SK-N-SH treated with all-trans-retinoic acid at 6 μM for 48 hours (cell line): Measurements from ENCODE around the gene STPG3.
"Not testable (repeated sequence)": the region's sequence is repeated elsewhere in the genome, so short reads cannot be mapped to it uniquely, and the experiment has no call there.

Experiments
- ATAC-seq: fragments of 200-7000 bp; cut with Tn5 transposase; 3 replicates; pipeline ENCODE4 v1.9.1; 2020; ENCODE audit warnings: mild to moderate bottlenecking, moderate library complexity
- BACH2 ChIP-seq: fragments of 250-450 bp; sonication (Bioruptor Pico); IDR thresholded peaks from 2 replicates; pipeline ENCODE4 v1.9.0; 2021; ENCODE audit warnings: mild to moderate bottlenecking, borderline replicate concordance
- CSDC2 ChIP-seq: fragments of 250-450 bp; sonication (Bioruptor Pico); IDR thresholded peaks from 2 replicates; pipeline ENCODE4 v1.5.0; 2020; ENCODE audit warnings: mild to moderate bottlenecking, moderate library complexity
- ESRRG ChIP-seq: fragments of 250-450 bp; sonication (Bioruptor Pico); IDR thresholded peaks from 2 replicates; pipeline ENCODE4 v1.6.1; 2021; ENCODE audit warnings: mild to moderate bottlenecking
- GLIS3 ChIP-seq: fragments of 250-450 bp; sonication (Bioruptor Pico); IDR thresholded peaks from 2 replicates; pipeline ENCODE4 v1.5.0; 2020; ENCODE audit warnings: mild to moderate bottlenecking, moderate library complexity
- ISL1 ChIP-seq: fragments of 250-450 bp; sonication (Bioruptor Pico); IDR thresholded peaks from 2 replicates; pipeline ENCODE4 v2.1.2; 2022; ENCODE audit warnings: mild to moderate bottlenecking, moderate library complexity
- RARB ChIP-seq: fragments of 250-450 bp; sonication (Bioruptor Pico); IDR thresholded peaks from 2 replicates; pipeline ENCODE4 v1.8.0; 2021; ENCODE audit warnings: mild to moderate bottlenecking, moderate library complexity
- SNAI2 ChIP-seq: fragments of 250-450 bp; sonication (Bioruptor Pico); IDR thresholded peaks from 2 replicates; pipeline ENCODE4 v1.5.0; 2020; ENCODE audit warnings: mild to moderate bottlenecking, moderate library complexity
- TCF4 ChIP-seq: fragments of 250-450 bp; sonication (Bioruptor Pico); IDR thresholded peaks from 2 replicates; pipeline ENCODE4 v1.8.0; 2021; ENCODE audit warnings: mild to moderate bottlenecking, moderate library complexity, borderline replicate concordance
- TOX ChIP-seq: fragments of 250-450 bp; sonication (Bioruptor Pico); IDR thresholded peaks from 2 replicates; pipeline ENCODE4 v1.8.0; 2021; ENCODE audit warnings: mild to moderate bottlenecking, moderate library complexity, borderline replicate concordance
- ZC3H10 ChIP-seq: fragments of 250-450 bp; sonication (Bioruptor Pico); IDR thresholded peaks from 2 replicates; pipeline ENCODE4 v1.5.1; 2021; ENCODE audit warnings: mild to moderate bottlenecking, moderate library complexity
- ZFP3 ChIP-seq: fragments of 250-450 bp; sonication (Bioruptor Pico); IDR thresholded peaks from 2 replicates; pipeline ENCODE4 v1.5.0; 2020; ENCODE audit warnings: mild to moderate bottlenecking, moderate library complexity
- ZFP30 ChIP-seq: fragments of 450-650 bp; formaldehyde crosslinking; IDR thresholded peaks from 2 replicates; pipeline ENCODE4 v1.5.0; 2022; ENCODE audit warnings: mild to moderate bottlenecking, moderate library complexity
- ZNF565 ChIP-seq: fragments of 450-650 bp; formaldehyde crosslinking; conservative IDR thresholded peaks from 2 replicates; pipeline ENCODE4 v1.5.0; 2020; ENCODE audit warnings: low read depth, mild to moderate bottlenecking, moderate library complexity
- ZNF70 ChIP-seq: fragments of 450-650 bp; formaldehyde crosslinking; IDR thresholded peaks from 2 replicates; pipeline ENCODE4 v1.5.0; 2020; ENCODE audit warnings: mild to moderate bottlenecking, moderate library complexity
- TF ChIP-seq, protein P1 (sequence below): fragments of 250-450 bp; sonication (Bioruptor Pico); IDR thresholded peaks from 2 replicates; pipeline ENCODE4 v1.8.0; 2020; ENCODE audit warnings: mild to moderate bottlenecking, moderate library complexity, borderline replicate concordance
- TF ChIP-seq, protein P2 (sequence below): fragments of 250-450 bp; sonication (Bioruptor Pico); IDR thresholded peaks from 2 replicates; pipeline ENCODE4 v1.5.1; 2021; ENCODE audit warnings: mild to moderate bottlenecking, moderate library complexity
- TF ChIP-seq, protein P3 (sequence below): fragments of 250-450 bp; sonication (Bioruptor Pico); IDR thresholded peaks from 2 replicates; pipeline ENCODE4 v1.5.0; 2020; ENCODE audit warnings: mild to moderate bottlenecking, moderate library complexity

STPG3 gene

DNA sequence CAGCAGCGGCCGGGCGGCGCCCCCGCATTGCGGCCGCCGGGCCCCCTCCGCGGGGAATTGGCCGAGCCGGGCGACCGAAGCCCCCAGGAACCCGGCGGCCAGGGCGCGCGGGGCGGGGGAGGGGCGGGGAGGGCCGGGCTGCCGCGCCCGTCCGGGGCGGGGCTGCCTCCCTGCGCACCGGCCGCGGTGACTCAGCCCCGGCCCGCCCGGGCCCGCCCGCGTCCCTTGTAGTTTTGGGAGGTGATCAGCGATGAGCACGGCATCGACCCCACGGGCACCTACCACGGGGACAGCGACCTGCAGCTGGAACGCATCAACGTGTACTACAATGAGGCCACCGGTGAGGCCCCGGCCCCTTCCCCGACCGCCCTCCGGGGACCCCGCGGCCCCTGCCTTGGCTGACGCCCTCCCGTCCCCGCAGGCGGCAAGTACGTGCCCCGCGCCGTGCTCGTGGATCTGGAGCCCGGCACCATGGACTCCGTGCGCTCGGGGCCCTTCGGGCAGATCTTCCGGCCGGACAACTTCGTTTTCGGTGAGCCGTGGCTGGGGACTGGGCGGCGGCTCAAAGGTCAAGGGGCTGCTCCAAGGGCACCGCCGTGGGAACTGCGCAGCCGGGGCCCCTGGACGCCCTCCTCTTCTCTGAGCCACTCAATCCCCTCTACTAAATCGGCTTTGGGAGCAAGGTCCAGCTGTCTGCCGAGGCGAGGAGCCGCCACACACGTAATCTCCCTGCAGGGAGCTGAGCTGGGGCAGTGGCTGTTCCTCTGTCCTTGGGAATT lies 9.4 kb upstream of the STPG3 start:
- TF ChIP-seq ZFP3: no peak
- TF ChIP-seq ISL1: no peak
- TF ChIP-seq, protein P1, sequence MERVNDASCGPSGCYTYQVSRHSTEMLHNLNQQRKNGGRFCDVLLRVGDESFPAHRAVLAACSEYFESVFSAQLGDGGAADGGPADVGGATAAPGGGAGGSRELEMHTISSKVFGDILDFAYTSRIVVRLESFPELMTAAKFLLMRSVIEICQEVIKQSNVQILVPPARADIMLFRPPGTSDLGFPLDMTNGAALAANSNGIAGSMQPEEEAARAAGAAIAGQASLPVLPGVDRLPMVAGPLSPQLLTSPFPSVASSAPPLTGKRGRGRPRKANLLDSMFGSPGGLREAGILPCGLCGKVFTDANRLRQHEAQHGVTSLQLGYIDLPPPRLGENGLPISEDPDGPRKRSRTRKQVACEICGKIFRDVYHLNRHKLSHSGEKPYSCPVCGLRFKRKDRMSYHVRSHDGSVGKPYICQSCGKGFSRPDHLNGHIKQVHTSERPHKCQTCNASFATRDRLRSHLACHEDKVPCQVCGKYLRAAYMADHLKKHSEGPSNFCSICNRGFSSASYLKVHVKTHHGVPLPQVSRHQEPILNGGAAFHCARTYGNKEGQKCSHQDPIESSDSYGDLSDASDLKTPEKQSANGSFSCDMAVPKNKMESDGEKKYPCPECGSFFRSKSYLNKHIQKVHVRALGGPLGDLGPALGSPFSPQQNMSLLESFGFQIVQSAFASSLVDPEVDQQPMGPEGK (CRISPR knock-in tag): no peak
- no peak for TF ChIP-seq TCF4 (CRISPR knock-in tag)
- TF ChIP-seq ZNF565 (CRISPR knock-in tag): no peak
- TF ChIP-seq SNAI2 (CRISPR knock-in tag): no peak
- TF ChIP-seq RARB: no peak
- TF ChIP-seq ESRRG (CRISPR knock-in tag): no peak
- no peak for TF ChIP-seq ZFP30
- no peak for TF ChIP-seq ZNF70 (CRISPR knock-in tag)
- no peak for ATAC-seq

DNA sequence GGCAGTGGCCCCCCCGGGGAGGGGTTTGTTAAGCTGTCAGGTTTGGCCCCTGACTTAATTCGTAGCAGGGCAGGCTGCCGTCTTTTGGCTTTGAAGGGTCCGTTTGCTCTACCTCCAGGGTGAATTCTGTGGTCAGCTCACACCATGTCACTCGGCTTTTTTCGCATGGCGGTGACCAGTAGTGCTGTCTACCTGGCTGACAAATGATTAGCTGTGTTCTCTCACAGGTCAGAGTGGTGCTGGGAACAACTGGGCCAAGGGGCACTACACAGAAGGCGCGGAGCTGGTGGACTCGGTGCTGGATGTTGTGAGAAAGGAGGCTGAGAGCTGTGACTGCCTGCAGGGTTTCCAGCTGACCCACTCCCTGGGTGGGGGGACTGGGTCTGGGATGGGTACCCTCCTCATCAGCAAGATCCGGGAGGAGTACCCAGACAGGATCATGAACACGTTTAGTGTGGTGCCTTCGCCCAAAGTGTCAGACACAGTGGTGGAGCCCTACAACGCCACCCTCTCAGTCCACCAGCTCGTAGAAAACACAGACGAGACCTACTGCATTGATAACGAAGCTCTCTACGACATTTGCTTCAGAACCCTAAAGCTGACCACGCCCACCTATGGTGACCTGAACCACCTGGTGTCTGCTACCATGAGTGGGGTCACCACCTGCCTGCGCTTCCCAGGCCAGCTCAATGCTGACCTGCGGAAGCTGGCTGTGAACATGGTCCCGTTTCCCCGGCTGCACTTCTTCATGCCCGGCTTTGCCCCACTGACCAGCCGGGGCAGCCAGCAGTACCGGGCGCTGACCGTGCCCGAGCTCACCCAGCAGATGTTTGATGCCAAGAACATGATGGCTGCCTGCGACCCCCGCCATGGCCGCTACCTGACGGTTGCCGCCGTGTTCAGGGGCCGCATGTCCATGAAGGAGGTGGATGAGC lies 8.6 kb upstream of the STPG3 start:
- TF ChIP-seq, protein P1 (CRISPR knock-in tag): no peak
- TF ChIP-seq CSDC2 (CRISPR knock-in tag): no peak
- TF ChIP-seq GLIS3 (CRISPR knock-in tag): no peak
- TF ChIP-seq, protein P2, sequence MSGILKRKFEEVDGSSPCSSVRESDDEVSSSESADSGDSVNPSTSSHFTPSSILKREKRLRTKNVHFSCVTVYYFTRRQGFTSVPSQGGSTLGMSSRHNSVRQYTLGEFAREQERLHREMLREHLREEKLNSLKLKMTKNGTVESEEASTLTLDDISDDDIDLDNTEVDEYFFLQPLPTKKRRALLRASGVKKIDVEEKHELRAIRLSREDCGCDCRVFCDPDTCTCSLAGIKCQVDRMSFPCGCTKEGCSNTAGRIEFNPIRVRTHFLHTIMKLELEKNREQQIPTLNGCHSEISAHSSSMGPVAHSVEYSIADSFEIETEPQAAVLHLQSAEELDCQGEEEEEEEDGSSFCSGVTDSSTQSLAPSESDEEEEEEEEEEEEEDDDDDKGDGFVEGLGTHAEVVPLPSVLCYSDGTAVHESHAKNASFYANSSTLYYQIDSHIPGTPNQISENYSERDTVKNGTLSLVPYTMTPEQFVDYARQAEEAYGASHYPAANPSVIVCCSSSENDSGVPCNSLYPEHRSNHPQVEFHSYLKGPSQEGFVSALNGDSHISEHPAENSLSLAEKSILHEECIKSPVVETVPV (CRISPR knock-in tag): no peak
- TF ChIP-seq, protein P3, sequence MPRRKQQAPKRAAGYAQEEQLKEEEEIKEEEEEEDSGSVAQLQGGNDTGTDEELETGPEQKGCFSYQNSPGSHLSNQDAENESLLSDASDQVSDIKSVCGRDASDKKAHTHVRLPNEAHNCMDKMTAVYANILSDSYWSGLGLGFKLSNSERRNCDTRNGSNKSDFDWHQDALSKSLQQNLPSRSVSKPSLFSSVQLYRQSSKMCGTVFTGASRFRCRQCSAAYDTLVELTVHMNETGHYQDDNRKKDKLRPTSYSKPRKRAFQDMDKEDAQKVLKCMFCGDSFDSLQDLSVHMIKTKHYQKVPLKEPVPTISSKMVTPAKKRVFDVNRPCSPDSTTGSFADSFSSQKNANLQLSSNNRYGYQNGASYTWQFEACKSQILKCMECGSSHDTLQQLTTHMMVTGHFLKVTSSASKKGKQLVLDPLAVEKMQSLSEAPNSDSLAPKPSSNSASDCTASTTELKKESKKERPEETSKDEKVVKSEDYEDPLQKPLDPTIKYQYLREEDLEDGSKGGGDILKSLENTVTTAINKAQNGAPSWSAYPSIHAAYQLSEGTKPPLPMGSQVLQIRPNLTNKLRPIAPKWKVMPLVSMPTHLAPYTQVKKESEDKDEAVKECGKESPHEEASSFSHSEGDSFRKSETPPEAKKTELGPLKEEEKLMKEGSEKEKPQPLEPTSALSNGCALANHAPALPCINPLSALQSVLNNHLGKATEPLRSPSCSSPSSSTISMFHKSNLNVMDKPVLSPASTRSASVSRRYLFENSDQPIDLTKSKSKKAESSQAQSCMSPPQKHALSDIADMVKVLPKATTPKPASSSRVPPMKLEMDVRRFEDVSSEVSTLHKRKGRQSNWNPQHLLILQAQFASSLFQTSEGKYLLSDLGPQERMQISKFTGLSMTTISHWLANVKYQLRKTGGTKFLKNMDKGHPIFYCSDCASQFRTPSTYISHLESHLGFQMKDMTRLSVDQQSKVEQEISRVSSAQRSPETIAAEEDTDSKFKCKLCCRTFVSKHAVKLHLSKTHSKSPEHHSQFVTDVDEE (CRISPR knock-in tag): no peak
- no peak for TF ChIP-seq ZC3H10 (CRISPR knock-in tag)
- TF ChIP-seq RARB: no peak
- TF ChIP-seq ZNF565 (CRISPR knock-in tag): no peak
- TF ChIP-seq ZFP30: no peak
- no peak for TF ChIP-seq BACH2
- no peak for TF ChIP-seq SNAI2 (CRISPR knock-in tag)
- ATAC-seq: no peak

DNA sequence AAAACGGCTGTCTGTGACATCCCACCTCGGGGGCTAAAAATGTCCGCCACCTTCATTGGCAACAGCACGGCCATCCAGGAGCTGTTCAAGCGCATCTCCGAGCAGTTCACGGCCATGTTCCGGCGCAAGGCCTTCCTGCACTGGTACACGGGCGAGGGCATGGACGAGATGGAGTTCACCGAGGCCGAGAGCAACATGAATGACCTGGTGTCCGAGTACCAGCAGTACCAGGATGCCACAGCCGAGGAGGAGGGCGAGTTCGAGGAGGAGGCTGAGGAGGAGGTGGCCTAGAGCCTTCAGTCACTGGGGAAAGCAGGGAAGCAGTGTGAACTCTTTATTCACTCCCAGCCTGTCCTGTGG lies 7.8 kb upstream of the STPG3 start:
- not testable (repeated sequence) for ATAC-seq

DNA sequence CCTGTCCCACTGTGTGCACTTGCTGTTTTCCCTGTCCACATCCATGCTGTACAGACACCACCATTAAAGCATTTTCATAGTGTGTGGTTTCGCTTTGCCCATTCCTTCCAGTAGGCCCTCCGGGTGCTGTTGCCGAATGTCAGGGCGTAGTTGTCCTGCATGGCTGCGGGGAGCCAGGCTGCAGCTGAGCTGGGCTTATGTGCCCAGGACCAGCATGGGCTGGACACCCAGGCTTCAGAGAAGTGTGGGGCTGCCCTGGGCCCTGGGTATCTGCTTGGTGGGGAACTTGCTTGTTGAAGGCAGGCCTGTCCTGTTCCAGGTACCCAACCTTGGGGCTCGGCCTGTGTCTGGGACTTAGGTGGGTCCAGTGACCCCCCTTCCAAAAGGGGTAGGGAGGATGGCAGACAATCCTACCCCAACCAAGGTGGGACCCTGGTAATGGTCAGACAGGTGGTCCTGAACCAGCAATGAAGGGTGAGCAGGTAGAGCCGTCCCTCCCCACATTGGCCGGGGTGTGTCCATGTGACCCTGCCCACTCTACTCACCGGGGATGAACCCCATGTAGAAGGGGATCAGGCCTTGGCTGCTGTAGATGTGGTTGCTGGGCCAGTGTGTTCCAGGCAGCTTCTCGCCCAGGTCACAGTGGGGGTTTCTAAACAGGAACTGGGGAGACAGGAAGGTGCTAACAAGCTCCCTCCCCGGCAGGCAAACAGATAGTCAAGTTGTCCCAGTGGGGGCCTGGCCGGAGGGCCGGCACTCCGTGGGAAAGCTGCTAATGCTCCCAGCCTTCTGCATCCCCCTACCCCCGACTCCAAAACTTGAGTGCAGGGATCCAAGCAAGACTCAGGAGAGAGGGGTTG lies 7.2 kb upstream of the STPG3 start:
- TF ChIP-seq, protein P1 (CRISPR knock-in tag): 0 out of 2 replicates have a peak, but pooled peaks have one; percentile 10
- TF ChIP-seq TOX (CRISPR knock-in tag): no peak
- ATAC-seq: no peak; the same call in 2 of the 3 replicates
